ENCODE results near the gene TTC39B.

TTC39B gene

GRCh38 chr9:15131094-15131493 is 175.9 kb downstream of the TTC39B start:
- DNase-seq (ENCODE audit: low spot score), result no peak

DNA sequence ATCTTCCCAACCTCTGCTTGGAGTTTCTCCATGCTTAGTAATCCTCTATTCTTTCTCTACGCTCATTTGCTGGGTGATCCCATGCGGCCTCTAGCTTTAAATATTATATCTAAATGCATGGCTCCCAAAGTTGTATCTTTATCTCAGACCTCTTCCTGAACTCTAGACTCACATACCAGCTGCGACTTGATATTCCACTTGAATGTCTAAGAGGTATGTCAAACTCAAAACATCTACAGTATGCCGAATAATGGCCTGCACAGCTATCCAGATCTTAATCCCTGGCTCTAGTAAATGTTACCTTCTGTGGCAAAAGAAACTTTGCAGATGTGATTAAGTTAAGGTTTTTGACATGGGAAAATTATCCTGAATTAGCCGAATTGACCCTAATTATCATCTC is 179.2 kb downstream of the TTC39B start:
- DNase-seq (ENCODE audit: low spot score), result no peak

GRCh38 chr9:15121630-15122029 is 185.4 kb downstream of the TTC39B start:
- no peak for DNase-seq (ENCODE audit: low spot score)

GRCh38 chr9:15116130-15116580 is 190.9 kb downstream of the TTC39B start:
- no peak for DNase-seq (ENCODE audit: low spot score)

DNA sequence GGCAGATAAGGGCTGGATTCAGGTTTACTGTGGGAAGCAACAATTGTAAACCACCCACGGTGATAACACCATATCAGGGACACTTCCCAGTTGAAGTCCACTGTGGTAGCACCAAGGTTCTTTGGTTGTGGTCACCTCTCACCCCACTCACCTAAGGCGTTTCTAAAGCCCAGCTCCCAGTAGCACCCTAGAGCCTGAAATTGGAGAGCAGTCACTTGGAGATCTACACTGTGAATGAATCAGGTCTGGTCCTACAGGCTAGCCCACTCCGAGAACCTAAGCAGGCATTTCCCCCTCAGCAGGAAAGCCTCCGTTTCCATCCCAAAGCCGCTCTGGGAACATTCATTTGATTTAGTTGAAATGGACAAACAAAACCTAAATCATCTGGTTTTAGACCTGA is 191.3 kb downstream of the TTC39B start:
- DNase-seq (ENCODE audit: low spot score), result no peak

- DNase-seq (ENCODE audit: low spot score), result no peak
Measured at GRCh38 chr9:15115041-15115440, 192.0 kb downstream of the TTC39B start.
